Epithelial cell of esophagus (primary cell): ENCODE data around the gene SOX13.
A peak's percentile ranks its signal among the peaks of the same experiment; 100 is the strongest.

ENCODE experiments used
- DNase-seq: peaks from one replicate; pipeline ENCODE4 v3.0.0; 2010; ENCODE audit warnings: low read depth
- H3K4me3 ChIP-seq: 2 replicates; pipeline ENCODE4 v1.5.1; 2011; ENCODE audit warnings: mild to moderate bottlenecking, low read length, control low read depth
- CTCF ChIP-seq: IDR thresholded peaks from 2 replicates; pipeline ENCODE4 v1.5.1; 2011; ENCODE audit warnings: low read depth, mild to moderate bottlenecking, low read length, control low read depth, inconsistent platforms; ENCODE audit not compliant: insufficient read depth; ENCODE audit errors: missing control alignments

SOX13 gene

DNA sequence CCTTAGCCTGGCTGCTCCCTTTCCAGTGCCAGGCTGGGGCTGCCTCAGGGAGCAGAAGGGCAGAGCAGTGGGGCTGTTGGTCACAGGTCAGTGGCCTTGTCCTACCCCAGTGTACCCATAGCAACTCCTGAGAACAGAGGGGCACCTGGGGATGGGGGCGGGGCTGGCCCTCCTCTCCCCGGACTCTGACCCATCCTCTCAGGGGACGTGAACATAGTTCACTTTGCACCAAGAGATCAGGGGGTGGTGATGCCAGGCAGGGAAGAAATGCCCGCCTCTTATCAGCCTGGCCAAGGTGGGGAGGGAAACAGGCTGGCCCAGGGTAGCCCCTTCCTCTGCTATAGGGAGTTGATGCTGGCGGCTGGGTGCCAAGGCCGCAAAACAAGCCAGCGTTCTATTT, 74.0 kb downstream of the SOX13 start:
- no peak overlapping the region for H3K4me3 ChIP-seq
- DNase-seq, result no peak
- no peak for TF ChIP-seq CTCF

- no peak overlapping the region for H3K4me3 ChIP-seq
- DNase-seq, result no peak
- TF ChIP-seq CTCF, result no peak
Measured at GRCh38 chr1:204147406-204148383, 74.8 kb downstream of the SOX13 start.

- H3K4me3 ChIP-seq, result no peak overlapping the region
- TF ChIP-seq CTCF, result no peak
- no peak for DNase-seq
Measured at GRCh38 chr1:204149107-204149506, 76.2 kb downstream of the SOX13 start.

GRCh38 chr1:204149635-204150565, 77.0 kb downstream of the SOX13 start:
- DNase-seq, result no peak

GRCh38 chr1:204150702-204151551, 78.0 kb downstream of the SOX13 start:
- no peak for TF ChIP-seq CTCF
- peak overlapping the region; percentile 54 for H3K4me3 ChIP-seq
- DNase-seq, result no peak

More at GRCh38 chr1:204149635-204150565, 77.0 kb downstream of the SOX13 start:
- no peak for TF ChIP-seq CTCF
- H3K4me3 ChIP-seq, result peak overlapping the region; percentile 54

GRCh38 chr1:204151552-204152309, 78.8 kb downstream of the SOX13 start, which contains the start of gene ETNK2:
Gene ETNK2 (minus strand): TSS chr1:204152044. CDS start chr1:204151852, 192 bp downstream.
- DNase-seq, result peak; percentile 32
- peak within 1 kb of the TSS; percentile 54 for H3K4me3 ChIP-seq
- TF ChIP-seq CTCF, result no peak
